CD4-positive, alpha-beta T cell treated with Interleukin-6 at 100 ng/mL for 8 hours (primary cell): ENCODE measurements around the gene MADCAM1.

Source experiments
- DNase-seq: peaks from one replicate; pipeline ENCODE4 v3.0.0-alpha.2; 2020; ENCODE audit warnings: mixed read lengths, low spot score

The MADCAM1 gene

GRCh38 chr19:532561-533363, 36.5 kb downstream of the MADCAM1 start:
- DNase-seq, result peak; percentile 29

GRCh38 chr19:533364-534058, 37.2 kb downstream of the MADCAM1 start:
- DNase-seq, result no peak

- DNase-seq, result no peak
Observed at GRCh38 chr19:534088-534487, 37.8 kb downstream of the MADCAM1 start.

- DNase-seq, result no peak
Observed at GRCh38 chr19:535017-535835, 38.9 kb downstream of the MADCAM1 start.

- no peak for DNase-seq
Observed at GRCh38 chr19:536031-536880, 40.0 kb downstream of the MADCAM1 start.

- no peak for DNase-seq
Observed at GRCh38 chr19:536881-537404, 40.7 kb downstream of the MADCAM1 start.

- no peak for DNase-seq
Observed at GRCh38 chr19:538641-539428, 42.5 kb downstream of the MADCAM1 start.

GRCh38 chr19:539429-540030, 43.2 kb downstream of the MADCAM1 start:
- no peak for DNase-seq

- DNase-seq, result no peak
Observed at GRCh38 chr19:540867-541637, 44.8 kb downstream of the MADCAM1 start.

GRCh38 chr19:541699-542098, 45.4 kb downstream of the MADCAM1 start:
- DNase-seq, result no peak

- no peak for DNase-seq
Observed at GRCh38 chr19:542173-542866, 46.0 kb downstream of the MADCAM1 start.

- DNase-seq, result peak; percentile 80
Observed at GRCh38 chr19:543910-544608, 47.8 kb downstream of the MADCAM1 start, which contains the start of gene GZMM. TSS of gene GZMM (plus strand) at chr19:544053. CDS start at chr19:544072, 19 bp downstream.

- no peak for DNase-seq
Observed at GRCh38 chr19:547117-547516, 50.8 kb downstream of the MADCAM1 start.

- no peak for DNase-seq
Observed at GRCh38 chr19:547836-548720, 51.8 kb downstream of the MADCAM1 start.

- DNase-seq, result no peak
Observed at GRCh38 chr19:548886-549830, 52.9 kb downstream of the MADCAM1 start.

- DNase-seq, result no peak
Observed at GRCh38 chr19:554817-555216, 58.5 kb downstream of the MADCAM1 start.
